ENCODE results near the gene OR6C75. TPM values are rescaled to one million over a fixed set of nuclear protein-coding genes. Genes with fewer than 3 reads are reported as not detected.

OR6C75 gene
- total and polyA plus RNA-seq, 2 of the 4 experiments (the other 2 are of a cell fraction) = not detected

DNA sequence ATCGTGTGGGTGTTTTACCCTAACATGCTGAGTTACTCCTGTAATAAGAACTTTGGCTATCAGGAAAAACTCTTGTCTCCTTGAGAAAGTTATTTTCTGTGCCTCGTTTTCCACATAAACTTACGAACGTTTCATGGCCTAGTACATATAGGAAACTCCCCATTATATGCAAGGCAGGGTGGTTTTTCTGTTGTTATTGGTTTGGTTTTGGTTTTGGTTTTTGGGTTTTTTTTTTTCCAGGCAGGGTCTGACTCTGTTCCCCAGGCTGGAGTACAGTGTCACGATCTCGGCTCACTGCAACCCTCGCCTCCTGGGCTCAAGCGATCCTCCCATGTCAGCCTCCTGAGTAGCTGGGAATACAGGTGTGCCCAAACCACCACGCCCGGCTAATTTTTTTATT lies 26.8 kb upstream of the OR6C75 start:
- Histone ChIP-seq H3K36me3 (ENCODE audit: control insufficient read depth, insufficient read depth, low read length) (no peaks in the 10 kb centered on the region), H2AFZ (replicated peaks; ENCODE audit: low read length, poor library complexity) (no peak overlapping the region), H3K23ac (ENCODE audit: low read depth, low read length) (no peak overlapping the region), H4K91ac (ENCODE audit: insufficient read depth, low read depth, low read length) (no peak overlapping the region), H2AK9ac (replicated peaks; ENCODE audit: low read depth, low read length, poor library complexity) (no peak overlapping the region), H3K4ac (ENCODE audit: low read depth, low read length) (no peak overlapping the region), H3K4me3 (ENCODE audit: insufficient read depth, low read depth, low read length) (no peak overlapping the region), H2BK20ac (ENCODE audit: low read depth, low read length) (no peak overlapping the region), H2BK5ac (ENCODE audit: low read depth, low read length, poor library complexity, severe bottlenecking) (no peak overlapping the region), H3K27me3 (ENCODE audit: control insufficient read depth, insufficient read depth, low read length) (no peaks in the 10 kb centered on the region), H3K79me1 (ENCODE audit: low read depth in 1 of 2, low read length in 2 of 2) (no peaks in the 10 kb centered on the region), H3K27ac (ENCODE audit: insufficient read depth, low read length) (no peak overlapping the region), H2BK120ac (ENCODE audit: low read depth, low read length) (no peak overlapping the region), H3K14ac (replicated peaks; ENCODE audit: low read depth, low read length) (no peak overlapping the region), H4K5ac (ENCODE audit: low read depth, low read length) (no peak overlapping the region), H3K4me2 (ENCODE audit: low read depth, low read length) (no peak overlapping the region), H3K4me1 (ENCODE audit: control insufficient read depth, insufficient read depth, low read length) (no peaks in the 10 kb centered on the region), H3K18ac (ENCODE audit: low read depth, low read length) (no peak overlapping the region), H3K9me3 (ENCODE audit: control insufficient read depth, insufficient read depth, low read length) (no peaks in the 10 kb centered on the region), H4K20me1 (ENCODE audit: insufficient read depth, low read length) (no peaks in the 10 kb centered on the region), H3K9me1 (ENCODE audit: insufficient read depth, low read length) (no peaks in the 10 kb centered on the region), H3K56ac (ENCODE audit: extremely low read depth, insufficient read depth, low read length) (no peak overlapping the region), H3K9ac (ENCODE audit: low read depth, low read length) (no peak overlapping the region), H4K8ac (ENCODE audit: low read depth in 2 of 2, low read length in 2 of 2) (no peak overlapping the region), H2BK15ac (ENCODE audit: low read depth, low read length) (no peak overlapping the region), H2AK5ac (ENCODE audit: low read depth, low read length) (no peak overlapping the region)
- dilution Hi-C loops (cut with HindIII; ENCODE audit: low sequenced_read_pairs, unreplicated experiment) (no loop called here), intact Hi-C loops (cut with micrococcal nuclease) (no loop called here), in situ Hi-C loops (cut with MboI; ENCODE audit: low sequenced_read_pairs) (no loop called here)
- no TSS peak for BruUV-seq (replicated peaks)
- no peak for ATAC-seq (ENCODE audit: low read depth)
- DNase-seq = no peak
- TF ChIP-seq, protein P1, sequence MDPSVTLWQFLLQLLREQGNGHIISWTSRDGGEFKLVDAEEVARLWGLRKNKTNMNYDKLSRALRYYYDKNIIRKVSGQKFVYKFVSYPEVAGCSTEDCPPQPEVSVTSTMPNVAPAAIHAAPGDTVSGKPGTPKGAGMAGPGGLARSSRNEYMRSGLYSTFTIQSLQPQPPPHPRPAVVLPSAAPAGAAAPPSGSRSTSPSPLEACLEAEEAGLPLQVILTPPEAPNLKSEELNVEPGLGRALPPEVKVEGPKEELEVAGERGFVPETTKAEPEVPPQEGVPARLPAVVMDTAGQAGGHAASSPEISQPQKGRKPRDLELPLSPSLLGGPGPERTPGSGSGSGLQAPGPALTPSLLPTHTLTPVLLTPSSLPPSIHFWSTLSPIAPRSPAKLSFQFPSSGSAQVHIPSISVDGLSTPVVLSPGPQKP (IDR thresholded peaks at IDR 0.05; ENCODE audit: borderline replicate concordance, low read depth, low read length) = no peak
- TF ChIP-seq MXI1 (IDR thresholded peaks at IDR 0.05; ENCODE audit: borderline replicate concordance, low read depth, low read length) (no peak), CHD1 (IDR thresholded peaks at IDR 0.05; ENCODE audit: low read depth, low read length) (no peak), NFE2L2 (IDR thresholded peaks at IDR 0.05; ENCODE audit: low read depth, low read length) (no peak), SMC3 (IDR thresholded peaks at IDR 0.05; ENCODE audit: low read depth, low read length) (no peak), RCOR1 (IDR thresholded peaks at IDR 0.05; ENCODE audit: insufficient replicate concordance, low read length) (no peak), FOS (IDR thresholded peaks at IDR 0.05; ENCODE audit: low read depth, low read length) (no peak), RAD21 (IDR thresholded peaks at IDR 0.05; ENCODE audit: low read length) (no peak), MAFK (IDR thresholded peaks at IDR 0.05; ENCODE audit: low read depth, low read length) (no peak), CEBPB (IDR thresholded peaks at IDR 0.05; ENCODE audit: low read depth, low read length) (no peak), RFX5 (IDR thresholded peaks at IDR 0.05; ENCODE audit: low read depth, low read length) (no peak), BHLHE40 (IDR thresholded peaks at IDR 0.05; ENCODE audit: low read depth, low read length) (no peak), MAZ (IDR thresholded peaks at IDR 0.05; ENCODE audit: borderline replicate concordance, low read depth, low read length) (no peak)
- TF ChIP-seq, protein P2, sequence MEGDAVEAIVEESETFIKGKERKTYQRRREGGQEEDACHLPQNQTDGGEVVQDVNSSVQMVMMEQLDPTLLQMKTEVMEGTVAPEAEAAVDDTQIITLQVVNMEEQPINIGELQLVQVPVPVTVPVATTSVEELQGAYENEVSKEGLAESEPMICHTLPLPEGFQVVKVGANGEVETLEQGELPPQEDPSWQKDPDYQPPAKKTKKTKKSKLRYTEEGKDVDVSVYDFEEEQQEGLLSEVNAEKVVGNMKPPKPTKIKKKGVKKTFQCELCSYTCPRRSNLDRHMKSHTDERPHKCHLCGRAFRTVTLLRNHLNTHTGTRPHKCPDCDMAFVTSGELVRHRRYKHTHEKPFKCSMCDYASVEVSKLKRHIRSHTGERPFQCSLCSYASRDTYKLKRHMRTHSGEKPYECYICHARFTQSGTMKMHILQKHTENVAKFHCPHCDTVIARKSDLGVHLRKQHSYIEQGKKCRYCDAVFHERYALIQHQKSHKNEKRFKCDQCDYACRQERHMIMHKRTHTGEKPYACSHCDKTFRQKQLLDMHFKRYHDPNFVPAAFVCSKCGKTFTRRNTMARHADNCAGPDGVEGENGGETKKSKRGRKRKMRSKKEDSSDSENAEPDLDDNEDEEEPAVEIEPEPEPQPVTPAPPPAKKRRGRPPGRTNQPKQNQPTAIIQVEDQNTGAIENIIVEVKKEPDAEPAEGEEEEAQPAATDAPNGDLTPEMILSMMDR (conservative IDR thresholded peaks at IDR 0.05; ENCODE audit: low read depth, low read length) = no peak
- TF ChIP-seq, protein P3, sequence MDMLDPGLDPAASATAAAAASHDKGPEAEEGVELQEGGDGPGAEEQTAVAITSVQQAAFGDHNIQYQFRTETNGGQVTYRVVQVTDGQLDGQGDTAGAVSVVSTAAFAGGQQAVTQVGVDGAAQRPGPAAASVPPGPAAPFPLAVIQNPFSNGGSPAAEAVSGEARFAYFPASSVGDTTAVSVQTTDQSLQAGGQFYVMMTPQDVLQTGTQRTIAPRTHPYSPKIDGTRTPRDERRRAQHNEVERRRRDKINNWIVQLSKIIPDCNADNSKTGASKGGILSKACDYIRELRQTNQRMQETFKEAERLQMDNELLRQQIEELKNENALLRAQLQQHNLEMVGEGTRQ (IDR thresholded peaks at IDR 0.05; ENCODE audit: low read depth, low read length) = no peak
- no CpG with 5 or more reads among the region's 10 CpGs for WGBS, 2 experiments (ENCODE audit: extremely low coverage in 2 of 2, insufficient read length in 1 of 2)
- ChIA-PET CTCF (no interaction called here), POLR2A (ENCODE audit: unreplicated experiment) (no interaction called here)

Data from IMR-90 (cell line).